ENCODE data around the gene RNF111. TPM values are rescaled to one million over a fixed set of nuclear protein-coding genes. Genes with fewer than 3 reads are reported as not detected.

The RNF111 gene
- total RNA-seq, 1 donor from 2014 or later = 43.0 TPM

- DNase-seq (ENCODE audit: low spot score in 2 of 2, unreplicated experiment in 2 of 2) = no peak
- Mint-ChIP-seq H3K4me1 (no peaks in the 10 kb centered on the region), H3K4me3 (no peak overlapping the region), H3K27ac (no peak overlapping the region), H3K36me3 (peaks cover 23% of the 10 kb centered on the region), H3K9me3 (peaks cover 3% of the 10 kb centered on the region), H3K27me3 (ENCODE audit: low read depth) (no peaks in the 10 kb centered on the region)
- TF ChIP-seq CTCF (IDR thresholded peaks at IDR 0.05; ENCODE audit: unreplicated experiment) = no peak
These were observed 61.4 kb downstream of the RNF111 start for GRCh38 chr15:59048897-59049296.

GRCh38 chr15:59051873-59052861, 64.7 kb downstream of the RNF111 start:
- H3K4me3 Mint-ChIP-seq = no peak overlapping the region
- peaks cover 24% of the 10 kb centered on the region for H3K36me3 Mint-ChIP-seq
- no peak for TF ChIP-seq CTCF (IDR thresholded peaks at IDR 0.05; ENCODE audit: unreplicated experiment)
- no peak for DNase-seq (ENCODE audit: low spot score in 2 of 2, unreplicated experiment in 2 of 2)
- no peaks in the 10 kb centered on the region for H3K27me3 Mint-ChIP-seq (ENCODE audit: low read depth)
- H3K27ac Mint-ChIP-seq = no peak overlapping the region
- peaks cover 3% of the 10 kb centered on the region for H3K9me3 Mint-ChIP-seq
- no peaks in the 10 kb centered on the region for H3K4me1 Mint-ChIP-seq

- DNase-seq (ENCODE audit: low spot score in 2 of 2, unreplicated experiment in 2 of 2) = no peak
- no peak overlapping the region for H3K4me3 Mint-ChIP-seq
- no peaks in the 10 kb centered on the region for H3K27me3 Mint-ChIP-seq (ENCODE audit: low read depth)
- no peak for TF ChIP-seq CTCF (IDR thresholded peaks at IDR 0.05; ENCODE audit: unreplicated experiment)
- peaks cover 20% of the 10 kb centered on the region for H3K36me3 Mint-ChIP-seq
- H3K9me3 Mint-ChIP-seq = peaks cover 3% of the 10 kb centered on the region
- H3K27ac Mint-ChIP-seq = no peak overlapping the region
- H3K4me1 Mint-ChIP-seq = no peaks in the 10 kb centered on the region
These were observed 65.5 kb downstream of the RNF111 start for GRCh38 chr15:59052915-59053407.

- peaks cover 19% of the 10 kb centered on the region for H3K36me3 Mint-ChIP-seq
- H3K4me1 Mint-ChIP-seq = no peaks in the 10 kb centered on the region
- no peak for DNase-seq (ENCODE audit: low spot score in 2 of 2, unreplicated experiment in 2 of 2)
- H3K9me3 Mint-ChIP-seq = peaks cover 3% of the 10 kb centered on the region
- H3K4me3 Mint-ChIP-seq = no peak overlapping the region
- no peak overlapping the region for H3K27ac Mint-ChIP-seq
- H3K27me3 Mint-ChIP-seq (ENCODE audit: low read depth) = no peaks in the 10 kb centered on the region
- no peak for TF ChIP-seq CTCF (IDR thresholded peaks at IDR 0.05; ENCODE audit: unreplicated experiment)
These were observed 66.0 kb downstream of the RNF111 start for GRCh38 chr15:59053482-59053881.

GRCh38 chr15:59059076-59059597, 71.7 kb downstream of the RNF111 start:
- no peak for DNase-seq (ENCODE audit: low spot score in 2 of 2, unreplicated experiment in 2 of 2)
- Mint-ChIP-seq H3K36me3 (peaks cover 28% of the 10 kb centered on the region), H3K27ac (no peak overlapping the region), H3K4me1 (no peaks in the 10 kb centered on the region), H3K4me3 (no peak overlapping the region), H3K9me3 (no peaks in the 10 kb centered on the region), H3K27me3 (ENCODE audit: low read depth) (no peaks in the 10 kb centered on the region)
- TF ChIP-seq CTCF (IDR thresholded peaks at IDR 0.05; ENCODE audit: unreplicated experiment) = no peak
